ENCODE measurements around the gene DDX20. TPM values are rescaled to one million over a fixed set of nuclear protein-coding genes. Genes with fewer than 3 reads are reported as not detected.

DDX20 gene
- total and polyA plus RNA-seq, 2 experiments from 2014 or later, result 11.5 to 24.2 TPM

GRCh38 chr1:111742938-111743549, 12.7 kb upstream of the DDX20 start:
- in situ Hi-C loops (cut with MboI), result no loop called here
- WGBS, 2 experiments (ENCODE audit: low coverage in 1 of 2, low lambda C conversion rate in 2 of 2, missing lambda C conversion rate in 2 of 2), result 76 to 91% methylated on average over 5 of the region's 5 CpGs
- H3K9ac ChIP-seq, result no peak overlapping the region

DNA sequence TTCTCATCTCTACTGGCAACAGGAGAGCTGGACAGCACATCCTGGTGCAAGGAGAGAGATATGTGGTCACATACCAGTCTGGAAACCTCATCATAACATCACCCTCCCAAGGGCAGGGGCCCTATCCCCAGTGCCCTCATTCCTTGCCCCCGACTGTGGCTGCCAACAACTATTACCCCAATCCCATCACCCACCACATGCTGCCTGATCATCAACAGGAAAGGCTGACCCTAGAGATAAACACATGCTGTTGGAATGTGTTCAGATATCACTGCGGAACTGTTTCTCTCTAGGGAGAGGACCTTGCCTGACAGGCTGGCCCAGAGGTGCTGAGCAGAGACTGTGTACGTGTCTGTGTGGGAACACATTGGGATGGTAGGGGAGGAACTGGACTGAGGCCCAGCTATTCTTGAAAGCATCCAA, 12.0 kb upstream of the DDX20 start:
- TF ChIP-seq EZH2 (IDR thresholded peaks at IDR 0.05; ENCODE audit: insufficient read depth, poor library complexity, severe bottlenecking) (no peak), EZH2phosphoT487 (IDR thresholded peaks at IDR 0.05; ENCODE audit: insufficient read depth, low read depth) (no peak)
- H3K36me3 ChIP-seq (ENCODE audit: low read depth), result no peaks in the 10 kb centered on the region
- no peaks in the 10 kb centered on the region for H3K79me2 ChIP-seq (ENCODE audit: insufficient read depth)
- no peaks in the 10 kb centered on the region for H4K20me1 ChIP-seq (ENCODE audit: insufficient read depth)
- no peaks in the 10 kb centered on the region for H3K9me3 ChIP-seq (ENCODE audit: low read depth)
- peaks cover 22% of the 10 kb centered on the region for H3F3A ChIP-seq (ENCODE audit: insufficient read depth)
- H2AFZ ChIP-seq, result peak overlapping the region; percentile 1; the same call in 1 of the 2 replicates
- H3K27me3 ChIP-seq (replicated peaks; ENCODE audit: insufficient read depth), result no peaks in the 10 kb centered on the region
- in situ Hi-C loops (cut with MboI), result no loop called here
- H3K4me1 ChIP-seq (ENCODE audit: insufficient read depth), result peaks cover 27% of the 10 kb centered on the region
- no peaks in the 10 kb centered on the region for H3K9me2 ChIP-seq (ENCODE audit: insufficient read depth)
- H3K4me2 ChIP-seq (ENCODE audit: unreplicated experiment), result peak overlapping the region; percentile 5
- H3K9ac ChIP-seq, result peak overlapping the region; percentile 35; the same call in 1 of the 2 replicates
- peak overlapping the region; percentile 49 for H3K27ac ChIP-seq
- 9 to 22% methylated on average over 3 of the region's 3 CpGs for WGBS, 2 experiments (ENCODE audit: low coverage in 1 of 2, low lambda C conversion rate in 2 of 2, missing lambda C conversion rate in 2 of 2)
- no peak overlapping the region for H3K4me3 ChIP-seq
- peak; percentile 81 for DNase-seq

More at GRCh38 chr1:111742938-111743549, 12.7 kb upstream of the DDX20 start:
- TF ChIP-seq EZH2phosphoT487 (IDR thresholded peaks at IDR 0.05; ENCODE audit: insufficient read depth, low read depth), result no peak
- TF ChIP-seq EZH2 (IDR thresholded peaks at IDR 0.05; ENCODE audit: insufficient read depth, poor library complexity, severe bottlenecking), result no peak
- H3K36me3 ChIP-seq (ENCODE audit: low read depth), result no peaks in the 10 kb centered on the region
- peak overlapping the region; percentile 49 for H3K27ac ChIP-seq
- H3F3A ChIP-seq (ENCODE audit: insufficient read depth), result peaks cover 22% of the 10 kb centered on the region
- no peaks in the 10 kb centered on the region for H3K9me2 ChIP-seq (ENCODE audit: insufficient read depth)
- H2AFZ ChIP-seq, result no peak overlapping the region
- peak; percentile 50 for DNase-seq
- H3K27me3 ChIP-seq (replicated peaks; ENCODE audit: insufficient read depth), result no peaks in the 10 kb centered on the region
- no peaks in the 10 kb centered on the region for H3K9me3 ChIP-seq (ENCODE audit: low read depth)
- no peaks in the 10 kb centered on the region for H3K79me2 ChIP-seq (ENCODE audit: insufficient read depth)
- H4K20me1 ChIP-seq (ENCODE audit: insufficient read depth), result no peaks in the 10 kb centered on the region
- peaks cover 29% of the 10 kb centered on the region for H3K4me1 ChIP-seq (ENCODE audit: insufficient read depth)
- no peak overlapping the region for H3K4me2 ChIP-seq (ENCODE audit: unreplicated experiment)
- no peak overlapping the region for H3K4me3 ChIP-seq

DNA sequence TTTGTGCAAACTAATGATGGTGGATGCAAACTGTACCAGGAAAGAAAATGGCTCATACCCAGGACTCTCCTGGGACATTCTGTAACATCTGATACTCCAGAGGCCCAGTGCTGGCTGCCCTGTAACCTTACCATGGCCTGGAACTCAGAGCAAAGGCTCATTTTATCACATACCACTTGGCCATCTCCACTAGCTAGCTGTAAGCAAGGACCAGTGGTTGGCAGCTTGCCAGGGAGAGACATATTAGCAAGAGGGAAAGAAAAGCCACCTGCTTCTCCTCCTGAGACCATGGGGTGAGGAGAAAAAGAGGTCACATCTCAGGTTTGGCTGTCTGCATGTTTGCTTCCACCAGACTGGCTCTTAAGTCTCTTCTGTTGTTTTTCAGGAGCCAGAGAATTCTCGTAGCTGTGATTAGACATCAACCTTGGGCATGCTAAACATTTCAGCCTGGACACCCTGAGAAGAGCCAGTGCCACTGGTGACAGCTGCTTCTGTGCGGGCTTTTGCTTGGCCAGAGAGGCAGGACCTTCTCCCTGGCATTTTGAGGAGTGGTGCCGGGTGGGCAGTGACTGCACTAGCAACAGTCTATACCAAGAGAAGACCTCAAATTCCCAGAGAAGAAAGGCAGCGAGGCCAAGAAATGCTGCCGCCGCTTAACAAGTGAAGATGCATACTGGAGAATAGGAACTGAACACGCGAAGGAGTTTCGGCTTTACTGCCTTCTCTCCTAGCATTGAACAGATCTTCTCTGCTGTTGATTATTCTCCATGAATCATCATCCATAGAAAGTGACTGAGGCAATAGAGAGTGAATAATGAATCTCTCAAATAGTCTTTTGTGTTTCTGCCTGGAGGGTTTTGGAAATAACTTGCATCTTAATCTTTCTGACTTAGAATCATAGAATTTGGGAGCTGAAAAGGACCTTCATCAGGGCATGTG, 9.8 kb upstream of the DDX20 start:
- 85 to 90% methylated on average over 9 of the region's 9 CpGs for WGBS, 2 experiments (ENCODE audit: low coverage in 1 of 2, low lambda C conversion rate in 2 of 2, missing lambda C conversion rate in 2 of 2)
- Histone ChIP-seq H3K9me2 (ENCODE audit: insufficient read depth) (no peaks in the 10 kb centered on the region), H3F3A (ENCODE audit: insufficient read depth) (peaks cover 22% of the 10 kb centered on the region), H3K36me3 (ENCODE audit: low read depth) (no peaks in the 10 kb centered on the region), H2AFZ (no peak overlapping the region), H3K9ac (no peak overlapping the region), H3K27ac (peak overlapping the region; percentile 37; the same call in 1 of the 2 replicates), H3K9me3 (ENCODE audit: low read depth) (no peaks in the 10 kb centered on the region), H3K4me1 (ENCODE audit: insufficient read depth) (peaks cover 27% of the 10 kb centered on the region), H3K4me3 (no peak overlapping the region), H4K20me1 (ENCODE audit: insufficient read depth) (no peaks in the 10 kb centered on the region), H3K27me3 (replicated peaks; ENCODE audit: insufficient read depth) (no peaks in the 10 kb centered on the region), H3K4me2 (ENCODE audit: unreplicated experiment) (no peak overlapping the region), H3K79me2 (ENCODE audit: insufficient read depth) (no peaks in the 10 kb centered on the region)
- in situ Hi-C loops (cut with MboI), result no loop called here
- TF ChIP-seq EZH2phosphoT487 (IDR thresholded peaks at IDR 0.05; ENCODE audit: insufficient read depth, low read depth) (no peak), EZH2 (IDR thresholded peaks at IDR 0.05; ENCODE audit: insufficient read depth, poor library complexity, severe bottlenecking) (no peak)
- DNase-seq, result peak; percentile 64

- Histone ChIP-seq H3K9ac (no peak overlapping the region), H3K79me2 (ENCODE audit: insufficient read depth) (no peaks in the 10 kb centered on the region), H2AFZ (no peak overlapping the region), H3F3A (ENCODE audit: insufficient read depth) (peaks cover 22% of the 10 kb centered on the region), H3K4me2 (ENCODE audit: unreplicated experiment) (no peak overlapping the region), H3K27ac (peak overlapping the region; percentile 37; the same call in 1 of the 2 replicates), H3K9me2 (ENCODE audit: insufficient read depth) (no peaks in the 10 kb centered on the region), H3K9me3 (ENCODE audit: low read depth) (no peaks in the 10 kb centered on the region), H3K36me3 (ENCODE audit: low read depth) (no peaks in the 10 kb centered on the region), H3K4me1 (ENCODE audit: insufficient read depth) (peaks cover 27% of the 10 kb centered on the region), H4K20me1 (ENCODE audit: insufficient read depth) (no peaks in the 10 kb centered on the region), H3K4me3 (no peak overlapping the region), H3K27me3 (replicated peaks; ENCODE audit: insufficient read depth) (no peaks in the 10 kb centered on the region)
- peak; percentile 15 for DNase-seq
- TF ChIP-seq EZH2 (IDR thresholded peaks at IDR 0.05; ENCODE audit: insufficient read depth, poor library complexity, severe bottlenecking) (no peak), EZH2phosphoT487 (IDR thresholded peaks at IDR 0.05; ENCODE audit: insufficient read depth, low read depth) (no peak)
- 63 to 65% methylated on average over 2 of the region's 2 CpGs for WGBS, 2 experiments (ENCODE audit: low coverage in 1 of 2, low lambda C conversion rate in 2 of 2, missing lambda C conversion rate in 2 of 2)
- in situ Hi-C loops (cut with MboI), result no loop called here
These were observed 9.1 kb upstream of the DDX20 start for GRCh38 chr1:111746614-111746999.
